CD14-positive monocyte (primary cell): Measurements from ENCODE around the gene ZNF800. TPM values are rescaled to one million over a fixed set of nuclear protein-coding genes. Genes with fewer than 3 reads are reported as not detected.

Experiments
- DNase-seq, 3 donors: peaks; one replicate each; pipeline ENCODE4 v3.0.0-alpha.2; 2011 to 2022
- H2AFZ ChIP-seq: 2 replicates; pipeline ENCODE4 v1.6.0; 2012; ENCODE audit warnings: mild to moderate bottlenecking, low read depth, low read length, inconsistent platforms; ENCODE audit not compliant: insufficient read depth, poor library complexity, severe bottlenecking
- H3K27ac ChIP-seq, 2 donors: 1 replicate in 1 of 2; 2 replicates in 1 of 2; pipeline ENCODE4 v1.5.1; 2012 to 2013; ENCODE audit warnings: low read length in 2 of 2, control low read depth in 1 of 2, inconsistent platforms in 1 of 2, low read depth in 1 of 2, mild to moderate bottlenecking in 1 of 2
- H3K27me3 ChIP-seq, 2 donors: one replicate each; pipeline versions ENCODE4 v1.6.0 to v1.6.1; 2011 to 2013; ENCODE audit warnings: low read length in 2 of 2; ENCODE audit not compliant: control insufficient read depth in 2 of 2, insufficient read depth in 2 of 2
- H3K36me3 ChIP-seq, 2 donors: replicated peaks in 1 of 2; 1 replicate in 1 of 2; 2 replicates in 1 of 2; pipeline versions ENCODE4 v1.5.1 to v1.6.1; 2012 to 2013; ENCODE audit warnings: low read length in 2 of 2, control low read depth in 1 of 2, inconsistent platforms in 1 of 2, mild to moderate bottlenecking in 1 of 2; ENCODE audit not compliant: insufficient read depth in 2 of 2, control insufficient read depth in 1 of 2
- H3K4me1 ChIP-seq, 2 donors: 1 replicate in 1 of 2; 2 replicates in 1 of 2; pipeline versions ENCODE4 v1.5.1 to v1.6.1; 2012 to 2013; ENCODE audit warnings: low read length in 2 of 2, control low read depth in 1 of 2, inconsistent platforms in 1 of 2, mild to moderate bottlenecking in 1 of 2, moderate library complexity in 1 of 2; ENCODE audit not compliant: insufficient read depth in 2 of 2, control insufficient read depth in 1 of 2
- H3K4me2 ChIP-seq: replicated peaks from 2 replicates; pipeline ENCODE3; 2012; ENCODE audit warnings: low read length, moderate library complexity, mild to moderate bottlenecking; ENCODE audit not compliant: poor library complexity, severe bottlenecking; ENCODE audit errors: extremely low read depth
- H3K4me3 ChIP-seq, 3 experiments: fragments of 200-600 bp in 1 of 3; sonication (generic) in 1 of 3; replicated peaks in 1 of 3; 1 replicate in 2 of 3; 2 replicates in 1 of 3; pipeline ENCODE4 v1.5.1; 2011 to 2013; ENCODE audit warnings: low read length in 3 of 3, mild to moderate bottlenecking in 3 of 3, control low read depth in 2 of 3, low read depth in 2 of 3, inconsistent platforms in 1 of 3, moderate library complexity in 1 of 3
- H3K79me2 ChIP-seq: 2 replicates; pipeline ENCODE4 v1.6.0; 2012; ENCODE audit warnings: mild to moderate bottlenecking, control low read depth, inconsistent platforms, low read length, moderate library complexity; ENCODE audit not compliant: insufficient read depth
- H3K9ac ChIP-seq: 2 replicates; pipeline ENCODE4 v1.6.0; 2017; ENCODE audit warnings: low read length, mild to moderate bottlenecking; ENCODE audit not compliant: insufficient read depth, poor library complexity, severe bottlenecking
- H3K9me3 ChIP-seq, 2 donors: replicated peaks in 1 of 2; 1 replicate in 1 of 2; 2 replicates in 1 of 2; pipeline versions ENCODE4 v1.5.1 to v1.6.1; 2012 to 2013; ENCODE audit warnings: low read length in 2 of 2, control low read depth in 1 of 2; ENCODE audit not compliant: control insufficient read depth in 1 of 2, insufficient read depth in 1 of 2
- H4K20me1 ChIP-seq: 2 replicates; pipeline ENCODE4 v1.6.0; 2012; ENCODE audit warnings: mild to moderate bottlenecking, low read length, control low read depth, moderate library complexity; ENCODE audit not compliant: insufficient read depth
- H3K27ac Mint-ChIP-seq, 7 donors: one replicate each; pipeline ENCODE4 v1.8.0; 2020; ENCODE audit warnings: mild to moderate bottlenecking in 7 of 7, mixed read lengths in 7 of 7, moderate library complexity in 6 of 7, inconsistent platforms in 2 of 7
- H3K27me3 Mint-ChIP-seq, 3 donors: one replicate each; pipeline ENCODE4 v1.8.0; 2021 to 2022; ENCODE audit warnings: low read depth in 3 of 3, mild to moderate bottlenecking in 3 of 3, mixed read lengths in 3 of 3, moderate library complexity in 3 of 3, inconsistent platforms in 1 of 3
- H3K36me3 Mint-ChIP-seq, 2 donors: one replicate each; pipeline ENCODE4 v1.8.0; 2020; ENCODE audit warnings: mixed read lengths in 2 of 2, inconsistent platforms in 1 of 2, mild to moderate bottlenecking in 1 of 2
- H3K4me1 Mint-ChIP-seq: one replicate; pipeline ENCODE4 v1.8.0; 2020; ENCODE audit warnings: mild to moderate bottlenecking, mixed read lengths
- H3K4me3 Mint-ChIP-seq, 2 donors: one replicate each; pipeline ENCODE4 v1.8.0; 2020; ENCODE audit warnings: mild to moderate bottlenecking in 2 of 2, mixed read lengths in 2 of 2, moderate library complexity in 1 of 2
- H3K9me3 Mint-ChIP-seq, 7 donors: one replicate each; pipeline ENCODE4 v1.8.0; 2020 to 2022; ENCODE audit warnings: mixed read lengths in 7 of 7, mild to moderate bottlenecking in 6 of 7, moderate library complexity in 6 of 7, inconsistent platforms in 2 of 7
- CTCF ChIP-seq: fragments of 200-600 bp; IDR thresholded peaks from one replicate; pipeline ENCODE4 v1.8.0; 2022; ENCODE audit warnings: antibody characterized with exemption, mild to moderate bottlenecking
- WGBS: methylation state at CpG from one replicate; pipeline ENCODE4 v1.1.5; 2013; ENCODE audit warnings: missing lambda C conversion rate; ENCODE audit not compliant: insufficient coverage; 5-methylcytosine and 5-hydroxymethylcytosine counted together
- intact Hi-C, 2 donors: fragments of 100-400 bp; cut with micrococcal nuclease; formaldehyde crosslinking; loops; one replicate each; pipeline versions ENCODE4 v1.15.0 to v1.15.1; 2023
- polyA minus RNA-seq: library from RNA; depleted of rRNA, polyadenylated mRNA; stranded (reverse); fragments of >200 nt; gene quantifications from 2 replicates; pipeline ENCODE4 v1.2.3, GENCODE V29; 2012
- polyA plus RNA-seq, 3 donors: library from polyadenylated mRNA; depleted of rRNA in 1 of 3; unstranded in 2 of 3; stranded (reverse) in 1 of 3; fragments of 300-500 nt in 2 of 3; fragments of >200 nt in 1 of 3; fragmentation: Illumina TruSeq in 2 of 3; gene quantifications; 1 replicate in 2 of 3; 2 replicates in 1 of 3; pipeline ENCODE4 v1.2.3, GENCODE V29; 2012 to 2021
- total RNA-seq, 12 experiments: library from RNA in 1 of 12; stranded (reverse) in 1 of 12; fragments of 120-200 nt in 1 of 12; gene quantifications; one replicate each; pipeline ENCODE4 v1.2.4 and lab custom pipeline; 2013 to 2026; ENCODE audit warnings: mixed read lengths in 6 of 12, inconsistent platforms in 1 of 12

ZNF800 gene
- total RNA-seq (2013): 26.9 TPM
- polyA plus RNA-seq (10 to 100 TPM; 11.8 to 19.6 (median 16.2) TPM), polyA minus RNA-seq (13.6 and 23.9 TPM in 2 replicates), total RNA-seq (lab: John Stamatoyannopoulos, UW) (71.9 to 143 (median 112) reads per million in 11 experiments)

GRCh38 chr7:127392566-127393367 is at the start of gene ZNF800:
Gene ZNF800 (minus strand): TSS chr7:127392708. CDS start chr7:127391557, 1,151 bp downstream.
- Histone ChIP-seq H3K27me3 (peaks cover 2 to 13% of the 10 kb centered on the region in 2 donors), H3K9ac (peak within 1 kb of the TSS; percentile 99), H3K79me2 (peaks cover 50% of the 10 kb centered on the region), H3K4me3 (peak within 1 kb of the TSS; percentile 85 to 96 (median 93)), H3K4me1 (peaks cover 16 to 26% of the 10 kb centered on the region in 2 donors), H2AFZ (peak within 1 kb of the TSS; percentile 80), H3K27ac (peak within 1 kb of the TSS; percentile 97 to 98), H4K20me1 (peaks cover 25% of the 10 kb centered on the region), H3K36me3 (peaks cover 23 to 28% of the 10 kb centered on the region in 2 donors), H3K4me2 (peak within 1 kb of the TSS; percentile 98), H3K9me3 (no peaks in the 10 kb centered on the region)
- peaks cover 0 to 4% (median 0%) of the 10 kb centered on the region in 7 donors for H3K9me3 Mint-ChIP-seq
- peak; percentile 89 to 93 (median 90) for DNase-seq
- peak within 1 kb of the TSS; percentile 99 to 100 for H3K4me3 Mint-ChIP-seq
- WGBS: under 1% methylated on average over 60 of the region's 67 CpGs
- peaks cover 10 to 21% (median 19%) of the 10 kb centered on the region in 3 donors for H3K27me3 Mint-ChIP-seq
- intact Hi-C loops: loop anchor here (5.0 to 10.0 kb wide), 2 partner anchors 195 to 262 kb away; partner anchors contain the start of genes ARF5 (in 2 of the 2), GCC1 (in 2 of the 2) and SND1 (in 1 of the 2)
- H3K4me1 Mint-ChIP-seq: peaks cover 56% of the 10 kb centered on the region
- H3K27ac Mint-ChIP-seq: peak within 1 kb of the TSS; percentile 92 to 99 (median 97)
- no peak for TF ChIP-seq CTCF
- peaks cover 32 to 33% of the 10 kb centered on the region in 2 donors for H3K36me3 Mint-ChIP-seq

- no peaks in the 10 kb centered on the region for H3K36me3 ChIP-seq
- H3K9me3 Mint-ChIP-seq: peaks cover 0 to 1% (median 0%) of the 10 kb centered on the region in 7 donors
- H3K4me3 Mint-ChIP-seq: no peak overlapping the region
- H3K9ac ChIP-seq: no peak overlapping the region
- H3K79me2 ChIP-seq: no peaks in the 10 kb centered on the region
- peaks cover 15 to 28% (median 23%) of the 10 kb centered on the region in 3 donors for H3K27me3 Mint-ChIP-seq
- H4K20me1 ChIP-seq: no peaks in the 10 kb centered on the region
- TF ChIP-seq CTCF: no peak
- no peaks in the 10 kb centered on the region for H3K4me1 Mint-ChIP-seq
- intact Hi-C loops: no loop called here
- peaks cover 3% of the 10 kb centered on the region in 2 donors for H3K27me3 ChIP-seq
- no peak for DNase-seq
- H3K9me3 ChIP-seq: no peaks in the 10 kb centered on the region
- H3K27ac Mint-ChIP-seq: no peak overlapping the region
- H3K4me3 ChIP-seq: no peak overlapping the region
- H2AFZ ChIP-seq: no peak overlapping the region
- H3K27ac ChIP-seq: no peak overlapping the region
- 86% methylated on average over 1 of the region's 2 CpGs for WGBS
- H3K36me3 Mint-ChIP-seq: no peaks in the 10 kb centered on the region
- H3K4me2 ChIP-seq: no peak overlapping the region
- H3K4me1 ChIP-seq: no peaks in the 10 kb centered on the region
Observed at GRCh38 chr7:127440206-127440605, 47.7 kb upstream of the ZNF800 start.
